PC-9 (cell line): ENCODE results near the gene PODXL. TPM values are rescaled to one million over a fixed set of nuclear protein-coding genes. Genes with fewer than 3 reads are reported as not detected.

ENCODE experiments used
- BruUV-seq: library from RNA; stranded (reverse); fragments of 400-500 nt; replicated peaks from 2 replicates; lab custom pipeline; 2021; lab: Mats Ljungman, UMichigan
- CTCF ChIA-PET: fragments of 300-600 bp; sonication (Branson Sonifier 250); formaldehyde crosslinking; loops from one replicate; lab custom pipeline; 2022; ENCODE audit warnings: antibody characterized with exemption; lab: Charles Lee
- POLR2A ChIA-PET: fragments of 300-600 bp; sonication (Branson Sonifier 250); formaldehyde crosslinking; loops from one replicate; lab custom pipeline; 2022; ENCODE audit warnings: antibody characterized with exemption; ENCODE audit not compliant: unreplicated experiment; lab: Charles Lee
- DNase-seq, 2 experiments: peaks; one replicate each; pipeline versions ENCODE4 v3.0.0 to v3.0.0-alpha.2; 2015 to 2022; ENCODE audit warnings: mixed read lengths in 1 of 2
- H2AFZ ChIP-seq: fragments of 200-600 bp; sonication (generic); 2 replicates; pipeline ENCODE4 v1.8.1; 2017; ENCODE audit warnings: antibody characterized with exemption
- H3F3A ChIP-seq: fragments of 200-600 bp; sonication (generic); 2 replicates; pipeline ENCODE4 v1.8.1; 2017; ENCODE audit warnings: antibody characterized with exemption, mild to moderate bottlenecking, low read depth; ENCODE audit not compliant: insufficient read depth
- H3K27ac ChIP-seq: fragments of 200-600 bp; sonication (generic); 2 replicates; pipeline ENCODE4 v1.6.1; 2016; ENCODE audit warnings: mixed run types
- H3K27me3 ChIP-seq: fragments of 200-600 bp; sonication (generic); 2 replicates; pipeline ENCODE4 v1.6.1; 2016; ENCODE audit warnings: low read depth, mixed run types; ENCODE audit not compliant: insufficient read depth
- H3K36me3 ChIP-seq: fragments of 200-600 bp; sonication (generic); 2 replicates; pipeline ENCODE4 v1.6.1; 2016; ENCODE audit warnings: low read depth, mixed run types
- H3K4me1 ChIP-seq: fragments of 200-600 bp; sonication (generic); replicated peaks from 2 replicates; pipeline ENCODE4 v1.6.1; 2016; ENCODE audit warnings: mixed run types; ENCODE audit not compliant: insufficient read depth
- H3K4me2 ChIP-seq: fragments of 200-600 bp; sonication (generic); 2 replicates; pipeline ENCODE4 v1.6.1; 2017; ENCODE audit warnings: mixed run types
- H3K4me3 ChIP-seq: fragments of 200-600 bp; sonication (generic); 2 replicates; pipeline ENCODE4 v1.6.1; 2016; ENCODE audit warnings: mixed run types
- H3K79me2 ChIP-seq: fragments of 200-600 bp; sonication (generic); 2 replicates; pipeline ENCODE4 v1.6.1; 2017; ENCODE audit warnings: low read depth, mixed run types
- H3K9me2 ChIP-seq: fragments of 200-600 bp; sonication (generic); 2 replicates; pipeline ENCODE4 v1.8.1; 2017; ENCODE audit warnings: mild to moderate bottlenecking; ENCODE audit not compliant: insufficient read depth
- H3K9me3 ChIP-seq: fragments of 200-600 bp; sonication (generic); 2 replicates; pipeline ENCODE4 v1.8.1; 2016; ENCODE audit warnings: low read depth; ENCODE audit not compliant: insufficient read depth
- H4K20me1 ChIP-seq: fragments of 200-600 bp; sonication (generic); 2 replicates; pipeline ENCODE4 v1.8.1; 2017; ENCODE audit not compliant: insufficient read depth
- EZH2 ChIP-seq: fragments of 200-600 bp; sonication (generic); IDR thresholded peaks from 2 replicates; pipeline ENCODE4 v1.8.0; 2017; ENCODE audit warnings: antibody characterized with exemption, low read depth
- intact Hi-C: fragments of 100-400 bp; cut with micrococcal nuclease; formaldehyde crosslinking; loops from one replicate; pipeline ENCODE4 v1.10.0; 2022; ENCODE audit not compliant: unreplicated experiment
- total RNA-seq: library from RNA; stranded (reverse); gene quantifications from 2 replicates; pipeline ENCODE4 v1.2.3, GENCODE V29; 2021
- TF ChIP-seq, protein P1 (sequence below): fragments of 200-600 bp; sonication (generic); conservative IDR thresholded peaks from 2 replicates; pipeline ENCODE4 v1.6.1; 2017; ENCODE audit warnings: mixed run types, antibody characterized with exemption, mild to moderate bottlenecking, moderate library complexity

Gene PODXL
- total RNA-seq, 1 experiment from 2014 or later, result 75.3 TPM

DNA sequence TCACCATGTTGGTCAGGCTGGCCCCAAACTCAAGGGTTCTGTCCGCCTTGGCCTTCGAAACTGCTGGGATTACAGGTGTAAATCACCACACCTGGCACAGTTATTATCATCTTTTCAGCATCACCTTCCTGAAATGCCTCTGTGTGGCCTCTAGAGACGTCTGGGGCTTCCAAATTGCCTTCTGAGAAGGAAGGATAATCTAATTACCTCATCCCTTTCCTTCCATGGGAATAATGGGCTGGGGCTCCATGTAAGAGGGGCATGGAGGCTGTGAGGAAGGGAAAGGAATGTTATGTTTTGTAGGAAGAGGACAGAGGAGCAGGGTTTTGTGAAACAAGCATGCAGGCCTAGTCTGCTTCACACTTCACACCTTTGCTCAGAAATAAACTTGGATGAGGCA lies 22.2 kb upstream of the PODXL start:
- H3K79me2 ChIP-seq, result no peaks in the 10 kb centered on the region
- no peak overlapping the region for H3K4me2 ChIP-seq
- H3K27me3 ChIP-seq, result no peaks in the 10 kb centered on the region
- no peak overlapping the region for H3K4me3 ChIP-seq
- H3K27ac ChIP-seq, result no peak overlapping the region
- H3K9me3 ChIP-seq, result no peaks in the 10 kb centered on the region
- no peaks in the 10 kb centered on the region for H3K9me2 ChIP-seq
- no peaks in the 10 kb centered on the region for H3K4me1 ChIP-seq
- no peaks in the 10 kb centered on the region for H4K20me1 ChIP-seq
- H2AFZ ChIP-seq, result no peak overlapping the region
- DNase-seq, result no peak
- TF ChIP-seq, protein P1, sequence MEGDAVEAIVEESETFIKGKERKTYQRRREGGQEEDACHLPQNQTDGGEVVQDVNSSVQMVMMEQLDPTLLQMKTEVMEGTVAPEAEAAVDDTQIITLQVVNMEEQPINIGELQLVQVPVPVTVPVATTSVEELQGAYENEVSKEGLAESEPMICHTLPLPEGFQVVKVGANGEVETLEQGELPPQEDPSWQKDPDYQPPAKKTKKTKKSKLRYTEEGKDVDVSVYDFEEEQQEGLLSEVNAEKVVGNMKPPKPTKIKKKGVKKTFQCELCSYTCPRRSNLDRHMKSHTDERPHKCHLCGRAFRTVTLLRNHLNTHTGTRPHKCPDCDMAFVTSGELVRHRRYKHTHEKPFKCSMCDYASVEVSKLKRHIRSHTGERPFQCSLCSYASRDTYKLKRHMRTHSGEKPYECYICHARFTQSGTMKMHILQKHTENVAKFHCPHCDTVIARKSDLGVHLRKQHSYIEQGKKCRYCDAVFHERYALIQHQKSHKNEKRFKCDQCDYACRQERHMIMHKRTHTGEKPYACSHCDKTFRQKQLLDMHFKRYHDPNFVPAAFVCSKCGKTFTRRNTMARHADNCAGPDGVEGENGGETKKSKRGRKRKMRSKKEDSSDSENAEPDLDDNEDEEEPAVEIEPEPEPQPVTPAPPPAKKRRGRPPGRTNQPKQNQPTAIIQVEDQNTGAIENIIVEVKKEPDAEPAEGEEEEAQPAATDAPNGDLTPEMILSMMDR, result no peak
- TF ChIP-seq EZH2, result no peak
- no peaks in the 10 kb centered on the region for H3K36me3 ChIP-seq
- POLR2A ChIA-PET, result no interaction called here
- BruUV-seq, result no TSS peak
- intact Hi-C loops, result no loop called here
- CTCF ChIA-PET, result interaction anchor here (0.7 kb wide), 1 partner anchor 9 kb away, joined by 4 read pairs; no protein-coding TSS in a partner anchor
- 0 out of 2 replicates have a peak, but pooled peaks cover 4% of the 10 kb centered on the region for H3F3A ChIP-seq

DNA sequence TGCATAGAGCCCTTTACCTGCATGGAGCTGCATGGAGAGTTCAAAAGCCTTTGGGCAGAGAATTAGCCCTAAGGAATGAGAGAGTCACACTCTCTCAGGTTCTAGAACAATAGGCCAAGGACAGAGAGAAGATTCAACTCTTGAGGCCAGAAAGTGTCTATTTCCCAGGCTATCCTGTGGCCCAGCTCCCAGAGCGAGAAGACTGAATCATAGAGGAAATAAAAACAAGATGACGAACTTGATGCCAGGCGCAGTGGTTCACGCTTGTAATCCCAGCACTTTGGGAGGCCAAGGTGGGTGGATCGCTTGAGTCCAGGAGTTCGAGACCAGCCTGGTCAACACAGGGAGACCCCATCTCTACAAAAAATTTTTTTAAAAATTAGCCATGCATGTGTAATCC lies 18.3 kb upstream of the PODXL start:
- Histone ChIP-seq H2AFZ (no peak overlapping the region), H3K27me3 (no peaks in the 10 kb centered on the region), H3K4me1 (no peaks in the 10 kb centered on the region), H3K36me3 (no peaks in the 10 kb centered on the region), H3K4me2 (no peak overlapping the region), H3K79me2 (no peaks in the 10 kb centered on the region), H3F3A (0 out of 2 replicates have a peak, but pooled peaks cover 4% of the 10 kb centered on the region), H3K9me3 (no peaks in the 10 kb centered on the region), H3K4me3 (no peak overlapping the region), H4K20me1 (no peaks in the 10 kb centered on the region), H3K9me2 (no peaks in the 10 kb centered on the region), H3K27ac (no peak overlapping the region)
- DNase-seq, result no peak
- BruUV-seq, result no TSS peak
- POLR2A ChIA-PET, result no interaction called here
- TF ChIP-seq, protein P1, result no peak
- no peak for TF ChIP-seq EZH2
- CTCF ChIA-PET, result no interaction called here
- intact Hi-C loops, result no loop called here

DNA sequence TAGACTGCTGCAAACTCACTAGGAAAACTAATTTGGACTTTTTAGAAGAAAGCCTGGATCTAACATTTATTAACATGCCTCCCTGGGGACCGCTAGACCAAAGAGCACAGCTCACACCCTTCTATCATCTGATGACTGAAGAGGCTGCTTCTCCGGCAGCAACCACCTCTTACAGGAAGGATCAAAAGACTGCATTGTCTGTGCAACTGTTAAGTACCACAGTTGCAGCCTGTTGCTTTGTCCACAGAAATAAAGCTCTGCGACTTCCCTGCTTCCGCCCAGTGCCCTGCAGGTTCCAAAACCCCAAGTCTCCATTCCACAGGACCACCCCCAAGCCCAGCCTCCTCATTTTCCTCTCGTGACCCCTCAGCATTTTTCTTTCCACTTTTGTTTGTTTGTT lies 14.0 kb upstream of the PODXL start:
- no peaks in the 10 kb centered on the region for H3K9me3 ChIP-seq
- H3K4me2 ChIP-seq, result no peak overlapping the region
- no peaks in the 10 kb centered on the region for H4K20me1 ChIP-seq
- H3K9me2 ChIP-seq, result no peaks in the 10 kb centered on the region
- POLR2A ChIA-PET, result interaction anchor here (0.6 kb wide), 1 partner anchor 466 kb away, joined by 3 read pairs; no protein-coding TSS in a partner anchor
- H3K4me3 ChIP-seq, result no peak overlapping the region
- no peak for TF ChIP-seq EZH2
- TF ChIP-seq, protein P1, result no peak
- no peak overlapping the region for H2AFZ ChIP-seq
- no peak for DNase-seq
- H3K36me3 ChIP-seq, result no peaks in the 10 kb centered on the region
- H3F3A ChIP-seq, result 0 out of 2 replicates have a peak, but pooled peaks cover 4% of the 10 kb centered on the region
- no peaks in the 10 kb centered on the region for H3K27me3 ChIP-seq
- CTCF ChIA-PET, result no interaction called here
- no TSS peak for BruUV-seq
- no peak overlapping the region for H3K27ac ChIP-seq
- intact Hi-C loops, result no loop called here
- no peaks in the 10 kb centered on the region for H3K79me2 ChIP-seq
- no peaks in the 10 kb centered on the region for H3K4me1 ChIP-seq
